GM20431 (cell line): Measurements from ENCODE around the gene NADK.

Experiments
- in situ Hi-C: fragments of 300-500 bp; cut with MseI, MboI; formaldehyde crosslinking; loops from one replicate; pipeline ENCODE4 v1.15.0; 2020; ENCODE audit warnings: low sequenced_read_pairs; ENCODE audit not compliant: unreplicated experiment

The NADK gene, protein sequence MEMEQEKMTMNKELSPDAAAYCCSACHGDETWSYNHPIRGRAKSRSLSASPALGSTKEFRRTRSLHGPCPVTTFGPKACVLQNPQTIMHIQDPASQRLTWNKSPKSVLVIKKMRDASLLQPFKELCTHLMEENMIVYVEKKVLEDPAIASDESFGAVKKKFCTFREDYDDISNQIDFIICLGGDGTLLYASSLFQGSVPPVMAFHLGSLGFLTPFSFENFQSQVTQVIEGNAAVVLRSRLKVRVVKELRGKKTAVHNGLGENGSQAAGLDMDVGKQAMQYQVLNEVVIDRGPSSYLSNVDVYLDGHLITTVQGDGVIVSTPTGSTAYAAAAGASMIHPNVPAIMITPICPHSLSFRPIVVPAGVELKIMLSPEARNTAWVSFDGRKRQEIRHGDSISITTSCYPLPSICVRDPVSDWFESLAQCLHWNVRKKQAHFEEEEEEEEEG

DNA sequence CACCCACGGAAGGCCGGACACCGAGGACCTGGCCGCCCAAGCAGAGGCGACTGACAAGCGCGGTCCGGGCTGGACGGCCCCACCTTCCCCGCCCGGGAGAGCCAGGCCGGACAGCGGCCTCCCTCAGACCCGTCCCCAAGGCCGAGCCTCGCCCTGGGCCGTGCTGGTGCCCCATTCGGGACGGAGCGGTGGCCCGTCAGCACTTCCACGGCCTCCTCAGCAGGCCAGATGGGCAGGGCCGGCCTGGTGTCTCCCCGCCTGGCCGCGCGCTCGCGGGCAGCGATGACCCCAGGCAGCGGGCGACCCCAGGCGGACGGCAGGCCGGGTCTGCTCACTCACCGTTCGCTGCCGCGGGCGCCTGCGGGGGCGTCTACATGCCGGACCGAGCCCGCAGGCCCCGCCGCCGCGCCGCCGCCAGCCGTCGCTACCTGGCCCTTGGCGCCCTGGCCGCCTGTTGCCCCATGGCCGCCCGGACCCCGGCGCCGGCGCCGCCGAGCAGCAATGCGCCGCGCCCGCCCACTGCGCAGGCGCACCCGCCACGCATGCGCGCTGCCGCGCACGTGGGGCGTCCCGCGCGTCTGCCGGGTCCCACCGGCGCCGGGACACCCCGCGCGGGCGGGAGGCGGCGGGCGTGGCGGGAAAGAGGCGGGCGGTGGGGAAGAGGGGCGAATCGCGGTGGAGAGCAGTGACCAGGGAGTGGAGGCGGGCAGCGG, at the start of gene NADK:
Gene NADK (minus strand): TSS at position 521 of the 713 bp plus-strand sequence. CDS start 13,064 bp downstream, outside the sequence.
- in situ Hi-C loops: no loop called here

DNA sequence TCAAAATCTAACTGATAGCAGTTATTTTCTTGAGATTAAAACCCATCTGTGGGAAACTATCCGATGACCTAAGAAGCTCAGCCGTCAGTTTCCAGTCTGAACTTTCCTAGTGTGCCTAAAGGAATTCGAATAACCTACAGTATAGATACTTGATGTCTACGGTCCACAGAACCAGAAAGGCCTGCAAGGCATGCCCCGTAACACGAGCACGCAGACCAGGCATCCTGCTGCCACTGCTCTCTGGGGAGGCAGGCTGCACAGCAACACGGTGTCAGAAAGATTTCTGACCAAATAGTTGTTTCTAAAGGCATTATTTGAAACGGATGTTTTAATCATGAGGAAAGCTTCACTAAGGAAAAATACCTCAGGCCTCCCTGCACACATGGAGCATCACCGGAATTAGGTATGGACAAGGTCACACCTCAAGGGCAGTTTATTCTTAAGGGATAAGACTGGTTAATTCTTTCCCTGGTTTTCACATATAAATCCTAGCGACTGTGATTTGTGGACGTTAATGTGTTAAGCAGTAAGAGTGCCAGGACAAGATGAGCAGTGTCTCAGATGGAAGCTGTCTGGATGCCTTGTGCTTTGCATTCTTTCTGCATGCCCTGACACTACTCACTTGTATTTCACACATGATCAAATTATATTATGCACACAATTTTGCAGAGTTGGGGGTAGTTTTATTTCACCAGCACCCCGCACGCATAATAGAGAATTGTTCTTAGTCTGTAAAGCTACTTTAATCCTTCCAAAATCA, 49.0 kb upstream of the NADK start:
- in situ Hi-C loops: no loop called here

DNA sequence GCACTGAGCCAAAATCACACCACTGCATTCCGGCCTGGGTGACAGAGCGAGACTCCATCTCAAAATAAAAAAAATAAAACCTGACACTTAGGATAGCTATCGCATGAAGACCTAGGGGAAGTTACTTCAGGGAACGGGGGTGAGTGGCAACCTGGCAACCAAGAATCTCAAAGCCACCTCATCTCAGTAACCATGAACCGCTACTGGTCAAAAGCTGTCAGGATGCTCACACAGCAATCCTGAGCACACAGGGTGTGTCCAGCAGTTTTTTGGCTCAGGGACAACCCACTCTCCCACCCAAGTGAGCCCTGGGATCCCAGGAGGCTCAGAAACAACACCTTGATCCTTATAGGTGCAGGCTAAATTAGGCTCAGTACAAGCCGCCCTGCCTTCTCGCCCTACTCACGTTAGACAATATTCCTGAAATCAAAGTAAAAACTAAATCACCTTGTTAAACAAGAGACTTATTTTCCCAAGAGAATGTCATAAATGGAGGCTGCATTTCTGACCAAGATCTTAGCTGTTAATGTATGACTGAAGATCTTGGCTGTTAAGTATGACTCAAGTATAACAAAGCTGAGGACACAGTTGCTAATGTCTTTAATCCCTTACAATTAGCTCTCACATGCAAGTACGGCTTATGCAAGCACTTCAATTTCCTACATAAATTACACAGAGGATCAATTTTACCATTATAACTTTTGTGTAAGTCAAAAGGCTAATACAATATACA, 48.3 kb upstream of the NADK start:
- in situ Hi-C loops: no loop called here

DNA sequence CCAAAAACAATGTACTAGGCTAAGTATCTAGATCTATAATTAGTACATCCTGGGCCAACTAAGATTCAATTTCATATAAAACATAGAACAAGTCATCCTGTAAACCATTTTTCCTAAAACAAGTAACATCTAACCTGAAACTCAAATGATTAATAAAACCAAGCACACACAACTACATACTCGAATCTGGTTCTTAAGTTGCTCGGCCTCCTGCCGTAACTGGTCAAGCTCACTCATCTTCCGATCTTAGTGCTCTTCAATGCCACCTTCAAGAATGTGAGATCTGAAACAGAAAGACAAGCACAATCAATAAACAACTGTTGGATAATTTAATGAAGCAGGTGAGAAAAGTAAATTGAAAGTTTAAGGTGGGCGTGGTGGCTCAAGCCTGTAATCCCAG, 46.9 kb upstream of the NADK start:
- in situ Hi-C loops: no loop called here

DNA sequence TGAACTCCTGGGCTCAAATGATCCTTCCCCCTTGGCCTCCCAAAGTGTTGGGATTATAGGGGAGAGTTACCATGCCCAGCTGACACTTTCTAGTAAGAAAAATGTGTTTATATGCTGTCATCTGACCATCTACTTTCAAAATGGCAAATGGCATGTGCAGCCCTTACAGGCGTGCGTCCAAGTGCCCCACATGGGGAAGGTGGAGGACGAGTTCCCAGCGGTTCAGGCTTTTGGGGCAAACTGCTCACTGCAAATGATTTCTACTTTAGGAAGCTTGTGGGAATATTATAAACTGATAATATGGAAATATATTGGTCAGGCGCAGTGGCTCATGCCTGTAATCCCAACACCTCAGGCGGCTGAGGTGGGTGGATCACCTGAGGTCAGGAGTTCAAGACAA, 41.5 kb upstream of the NADK start:
- in situ Hi-C loops: no loop called here

DNA sequence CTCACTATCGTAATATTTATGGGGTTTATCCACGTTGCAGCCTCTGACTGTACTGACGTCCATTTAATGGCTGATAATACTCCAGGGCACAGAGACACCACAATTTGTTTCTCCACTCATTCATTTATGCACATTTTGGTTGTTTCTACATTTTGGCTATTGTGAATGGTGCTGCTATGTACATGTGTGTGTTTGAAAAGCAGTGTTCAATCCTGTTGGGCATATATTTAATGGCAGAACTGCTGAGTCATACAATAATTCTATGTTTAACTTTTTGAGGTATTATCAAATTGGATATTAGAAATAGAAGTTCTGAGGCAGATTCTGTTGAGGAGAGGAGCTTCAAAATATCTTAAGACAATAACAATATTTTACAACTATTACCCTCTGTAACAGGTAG, 39.0 kb upstream of the NADK start:
- in situ Hi-C loops: no loop called here

DNA sequence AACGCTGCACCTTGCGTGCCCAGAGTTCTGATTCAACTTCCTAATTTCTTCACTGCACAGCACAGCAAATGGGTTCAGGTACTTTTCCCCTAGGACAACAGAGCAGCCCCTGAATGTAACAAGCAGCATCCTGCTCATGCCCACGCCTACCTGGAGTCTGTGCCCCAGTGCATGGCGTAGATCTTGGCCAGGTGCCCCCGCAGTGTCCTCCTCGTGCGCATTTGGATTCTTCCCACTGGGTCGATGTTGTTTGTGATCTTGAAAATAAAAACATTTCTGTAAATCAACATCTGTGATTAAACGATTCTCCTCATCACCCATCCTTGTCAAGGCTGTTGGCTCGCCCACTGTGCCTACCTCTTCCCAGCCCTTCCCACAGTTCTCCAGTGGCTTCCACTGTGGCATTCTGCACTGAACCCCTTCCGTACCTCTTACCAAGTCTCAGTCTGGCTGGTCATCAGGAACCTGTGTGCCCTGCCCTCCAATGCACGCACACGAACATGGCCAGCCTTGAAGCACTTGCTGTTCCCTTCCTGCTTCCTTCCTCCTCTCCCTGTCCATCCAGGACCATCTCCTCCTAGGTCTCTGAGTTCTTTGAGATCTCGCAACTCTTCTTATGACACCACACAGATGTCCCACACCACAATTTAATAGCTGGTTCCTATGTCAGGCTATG, 37.5 kb upstream of the NADK start:
- in situ Hi-C loops: no loop called here

DNA sequence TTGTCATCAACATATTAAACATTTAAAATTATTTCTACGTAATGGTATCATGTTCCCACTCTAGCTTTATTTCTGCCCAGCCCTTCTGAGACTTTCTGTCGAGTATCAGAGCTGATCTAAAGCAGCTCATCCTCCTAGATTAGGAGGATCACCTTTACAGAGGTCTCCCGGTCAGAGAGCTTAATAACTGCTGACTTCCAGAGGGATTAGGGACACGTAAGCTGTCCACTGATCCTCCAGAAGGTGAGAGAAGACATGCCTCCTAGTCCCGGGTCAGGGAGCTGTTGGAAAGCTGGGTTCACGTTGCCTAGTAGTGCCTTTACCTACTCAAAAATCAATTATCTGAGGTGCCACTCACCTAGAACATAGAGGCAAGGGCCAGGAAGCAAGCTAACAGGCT, 31.2 kb upstream of the NADK start:
- in situ Hi-C loops: no loop called here

DNA sequence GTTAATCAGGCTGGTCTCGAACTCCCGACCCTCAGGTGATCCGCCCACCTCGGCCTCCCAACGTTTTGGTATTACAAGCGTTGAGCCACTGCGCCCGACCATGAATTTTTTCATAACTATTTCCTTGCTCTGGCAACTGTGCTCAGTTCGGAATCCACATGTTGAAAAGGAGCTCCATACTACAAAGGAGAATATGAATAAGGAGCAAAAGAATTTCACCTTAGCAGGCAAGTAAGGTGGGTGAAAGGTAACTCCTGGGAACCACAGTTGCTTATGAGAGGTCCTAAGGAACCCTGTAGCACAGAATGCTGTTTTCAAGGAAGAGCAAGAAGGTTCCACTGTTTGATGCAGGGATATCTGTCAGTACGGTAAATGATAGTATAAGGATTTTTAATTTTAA, 29.9 kb upstream of the NADK start:
- in situ Hi-C loops: no loop called here

DNA sequence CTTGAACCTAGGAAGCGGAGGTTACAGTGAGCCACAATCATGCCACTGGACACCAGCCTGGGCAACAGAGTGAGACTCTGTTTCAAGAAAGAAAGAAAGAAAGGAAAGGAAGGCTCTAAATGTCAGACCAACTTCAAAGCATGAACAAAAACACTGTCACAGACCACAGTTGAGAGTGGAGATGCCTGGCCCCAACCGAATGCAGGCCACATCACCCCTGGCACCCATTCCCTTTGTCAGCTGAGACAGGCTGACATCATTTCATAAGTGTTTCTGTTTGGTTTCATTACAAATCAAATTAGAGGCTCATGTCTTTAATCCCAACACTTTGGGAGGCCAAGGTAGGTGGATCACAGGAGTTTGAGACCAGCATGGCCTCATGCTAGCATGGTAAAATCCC, 28.6 kb upstream of the NADK start:
- in situ Hi-C loops: no loop called here

DNA sequence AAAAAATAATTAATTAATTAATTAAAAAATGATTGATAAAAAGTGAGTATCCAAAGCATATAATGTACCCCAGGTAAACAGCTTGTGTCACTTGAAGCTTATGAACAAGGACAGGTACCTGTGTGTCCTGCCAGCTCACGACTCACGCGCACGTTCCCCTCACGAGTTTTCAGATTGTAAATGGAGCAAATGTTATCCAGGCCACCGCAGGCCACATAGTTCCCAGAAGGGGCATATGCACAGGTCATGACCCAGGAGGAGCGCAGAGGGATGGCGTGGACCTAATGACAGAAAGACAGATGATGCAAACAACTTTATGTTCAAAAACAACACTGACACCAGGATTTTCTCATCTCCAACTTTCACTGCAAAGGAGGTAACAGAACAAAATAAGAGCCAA, 26.0 kb upstream of the NADK start:
- in situ Hi-C loops: no loop called here

DNA sequence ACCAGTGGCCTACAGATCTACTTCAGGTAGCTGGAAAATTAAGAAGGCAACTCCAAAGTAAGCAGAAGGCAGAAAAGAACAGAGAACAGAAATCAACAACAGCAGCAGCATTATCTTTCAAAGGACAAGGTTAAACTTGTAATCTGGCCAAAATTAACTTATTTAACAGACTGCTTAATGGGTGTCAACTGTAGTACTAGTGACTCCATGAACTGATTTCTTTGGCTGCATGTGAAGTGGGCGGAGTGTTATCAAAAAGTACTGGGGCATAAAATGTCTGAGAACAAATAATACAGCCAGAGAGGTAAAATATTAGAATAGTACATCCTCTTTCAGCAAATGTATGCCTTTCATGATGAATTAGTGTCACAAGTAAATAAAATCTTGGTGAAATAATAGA, 24.6 kb upstream of the NADK start:
- in situ Hi-C loops: no loop called here

DNA sequence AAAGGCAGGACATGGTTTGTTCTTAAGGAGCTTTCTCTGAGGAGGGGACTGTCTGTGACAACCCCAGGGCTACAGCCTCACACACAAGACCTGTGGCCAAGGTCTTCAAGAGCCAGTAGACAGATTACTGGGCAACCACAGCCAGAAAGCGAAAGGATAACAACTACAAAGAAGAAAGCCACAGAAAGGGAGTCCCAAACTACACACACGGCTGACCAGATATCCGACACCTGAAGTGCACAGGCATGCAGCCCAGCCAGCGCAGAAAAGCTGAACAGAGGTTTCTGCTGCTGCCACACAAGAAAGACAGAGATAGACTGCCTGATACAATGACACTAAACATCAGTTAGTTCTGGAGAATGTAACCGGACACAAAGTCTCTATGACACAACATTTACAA, 21.4 kb upstream of the NADK start:
- in situ Hi-C loops: no loop called here

DNA sequence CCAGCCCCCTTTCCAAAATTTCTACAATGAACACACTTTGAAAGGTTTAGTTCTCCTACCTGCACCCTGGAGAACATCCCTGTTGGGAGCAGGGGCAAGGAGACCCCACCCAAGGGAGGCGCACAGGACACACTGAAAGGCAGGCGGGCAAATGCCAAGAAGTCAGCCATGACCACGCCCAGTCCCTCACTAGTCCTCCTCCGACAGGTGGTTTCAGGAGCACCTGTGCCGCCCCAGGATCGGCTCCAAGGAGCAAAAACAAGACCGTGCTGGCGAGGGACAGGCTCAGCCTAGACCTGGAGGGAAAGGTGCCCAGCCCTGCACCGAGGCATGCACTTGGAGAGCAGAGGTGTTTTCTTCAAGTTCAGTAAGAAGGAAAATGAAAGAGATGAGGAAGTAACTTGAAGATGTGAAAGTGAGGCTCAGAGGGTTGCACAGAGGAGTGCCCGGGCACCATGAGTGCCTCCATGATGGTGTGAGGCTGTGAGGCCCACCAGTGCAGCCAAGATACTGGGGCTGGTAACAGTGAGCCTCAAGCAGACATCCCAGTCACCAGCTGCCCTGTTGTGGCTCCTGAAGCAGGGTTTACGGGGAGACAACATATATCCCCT, 19.6 kb upstream of the NADK start:
- in situ Hi-C loops: no loop called here

DNA sequence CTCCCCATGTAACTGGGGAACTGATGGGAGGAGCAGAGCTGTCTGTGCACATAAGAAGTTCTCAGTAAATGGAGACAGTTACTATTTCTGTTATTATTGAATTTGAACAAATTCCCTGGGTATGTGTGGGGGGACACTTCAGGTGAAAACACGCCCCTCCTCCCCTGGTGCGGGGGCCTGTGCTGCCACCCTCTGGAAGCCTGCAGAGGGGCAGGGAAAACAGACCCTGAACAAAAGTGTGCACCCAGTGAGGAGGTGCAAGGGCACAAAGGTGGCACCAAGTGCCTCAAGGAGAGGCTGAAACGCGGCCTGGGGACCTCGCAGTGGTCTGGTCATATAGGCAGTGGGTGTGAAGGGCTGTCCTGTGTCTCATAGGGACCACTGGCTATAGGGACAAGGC, 18.2 kb upstream of the NADK start:
- in situ Hi-C loops: no loop called here

DNA sequence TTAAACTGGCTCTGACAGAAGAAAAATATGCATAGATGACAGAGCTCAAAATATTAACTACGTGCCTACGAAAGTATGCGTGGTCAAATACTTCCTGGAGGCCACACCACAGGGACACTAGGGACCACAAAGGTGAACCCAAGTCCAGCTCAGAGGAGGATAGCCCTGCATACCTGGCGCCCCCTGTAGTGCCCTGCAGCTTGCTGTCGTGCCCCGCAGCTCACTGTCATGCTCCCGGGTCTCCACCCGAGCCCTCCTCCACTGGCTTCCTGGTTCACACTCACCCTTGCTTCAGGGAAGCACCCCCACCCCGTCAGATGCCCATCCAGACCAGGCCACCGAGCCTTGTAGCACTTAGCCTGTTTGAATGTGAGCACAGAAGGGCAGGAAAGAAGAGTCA, 16.7 kb upstream of the NADK start:
- in situ Hi-C loops: no loop called here

DNA sequence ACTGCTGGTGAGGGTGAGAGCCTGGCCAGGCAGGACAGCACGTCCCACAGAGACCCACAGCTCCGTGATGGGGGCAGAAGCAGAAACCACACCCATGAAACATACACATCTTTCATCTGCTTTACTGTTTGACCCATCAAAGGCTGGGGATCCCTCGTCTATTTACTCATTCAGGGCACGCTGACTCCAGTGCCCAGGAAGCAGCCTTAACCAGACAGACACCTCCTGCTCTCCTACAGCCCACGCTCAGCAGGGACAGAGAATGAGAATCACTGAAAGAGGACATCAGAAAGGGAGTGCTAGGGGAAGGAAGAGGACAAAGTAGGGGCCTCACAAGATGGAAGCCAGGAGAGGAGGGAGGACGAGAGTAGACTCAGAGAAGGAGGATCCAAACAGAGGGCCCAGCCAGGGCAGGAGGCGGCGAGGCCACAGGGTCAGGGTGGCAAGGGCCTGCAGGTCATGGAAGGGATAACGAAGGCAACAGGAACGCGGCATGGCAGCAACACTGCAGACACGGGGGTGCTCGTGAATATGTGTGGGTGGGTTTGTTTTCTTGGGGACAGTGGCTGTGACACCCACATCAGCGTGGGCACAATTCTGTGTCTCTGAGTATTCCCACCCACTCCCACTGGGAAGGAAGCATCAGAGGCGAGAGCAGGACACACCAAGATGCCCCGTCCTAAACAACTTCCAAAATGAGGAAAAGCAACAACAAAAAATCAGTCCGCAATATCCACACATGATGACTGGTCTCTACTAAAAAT, 15.4 kb upstream of the NADK start:
- in situ Hi-C loops: no loop called here

DNA sequence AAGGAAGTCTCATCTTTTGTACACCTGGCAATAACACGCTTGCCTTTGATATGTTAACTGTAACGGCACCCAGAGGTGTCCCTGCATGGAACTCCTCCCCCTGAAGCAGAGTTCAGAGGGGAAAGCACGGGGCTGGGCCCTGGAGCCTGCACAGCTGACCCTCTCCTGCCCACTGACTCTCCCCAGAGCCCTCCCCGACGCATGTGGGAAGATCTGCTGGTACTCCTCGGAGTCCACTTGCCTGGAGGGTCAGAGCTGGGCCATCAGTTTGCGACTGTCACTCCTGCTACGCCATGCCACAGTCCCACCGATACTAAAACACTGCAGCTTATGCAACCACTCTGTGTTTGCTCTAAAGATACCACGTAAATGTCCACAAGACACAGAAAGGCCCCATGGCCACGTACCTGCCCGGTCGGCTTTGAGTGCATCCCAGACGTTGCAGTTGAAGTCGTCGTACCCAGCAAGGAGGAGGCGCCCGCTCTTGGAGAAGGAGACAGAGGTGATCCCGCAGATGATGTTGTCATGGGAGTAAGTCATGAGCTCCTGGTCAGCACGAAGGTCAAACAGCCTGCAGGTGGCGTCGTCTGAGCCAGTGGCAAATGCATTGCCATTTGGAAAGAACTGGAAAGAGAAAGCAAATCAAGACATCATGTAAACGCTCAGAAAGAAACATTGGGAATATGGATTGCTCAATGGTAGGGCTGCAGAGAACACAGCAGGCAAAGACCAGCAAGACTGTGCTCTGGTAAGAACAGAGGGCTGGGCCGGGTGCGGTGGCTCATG, 10.6 kb upstream of the NADK start:
- in situ Hi-C loops: no loop called here
